K562 (cell line): ENCODE measurements around the gene SLC18B1. TPM values are rescaled to one million over a fixed set of nuclear protein-coding genes. Genes with fewer than 3 reads are reported as not detected.

Experiments used
- ARNT ChIP-seq, 2 experiments: fragments of 450-650 bp; IDR thresholded peaks; 2 replicates each; pipeline ENCODE4 v1.6.1; 2016; ENCODE audit warnings: mild to moderate bottlenecking in 1 of 2
- ATF1 ChIP-seq, 2 experiments: fragments of 450-650 bp in 1 of 2; IDR thresholded peaks; 2 replicates each; pipeline ENCODE4 v1.6.1; 2016; ENCODE audit warnings: missing compliant biosample characterization in 1 of 2, missing genetic modification characterization in 1 of 2
- ATF6 ChIP-seq: sonication (generic); formaldehyde crosslinking; IDR thresholded peaks from 2 replicates; pipeline ENCODE4 v1.4.0; 2020; ENCODE audit warnings: mild to moderate bottlenecking, missing genetic modification reagents
- FOXJ3 ChIP-seq: sonication (generic); formaldehyde crosslinking; IDR thresholded peaks from 2 replicates; pipeline ENCODE4 v1.4.0; 2020; ENCODE audit warnings: mild to moderate bottlenecking, missing genetic modification reagents
- JUNB ChIP-seq: fragments of 450-650 bp; formaldehyde crosslinking; conservative IDR thresholded peaks from 2 replicates; pipeline ENCODE4 v1.4.0; 2020; ENCODE audit warnings: mild to moderate bottlenecking
- KDM1A ChIP-seq, 2 experiments: fragments of 450-650 bp; IDR thresholded peaks; 2 replicates each; pipeline ENCODE4 v1.6.1; 2016; ENCODE audit warnings: mild to moderate bottlenecking in 2 of 2
- MCM5 ChIP-seq: fragments of 450-650 bp; IDR thresholded peaks from 2 replicates; pipeline ENCODE4 v1.6.1; 2016; ENCODE audit warnings: low read depth
- REST ChIP-seq, 2 experiments: fragments of 450-650 bp; formaldehyde crosslinking in 1 of 2; IDR thresholded peaks; 2 replicates each; pipeline versions ENCODE4 v1.4.0 to v1.6.1; 2014 to 2020; ENCODE audit warnings: mild to moderate bottlenecking in 2 of 2, borderline replicate concordance in 1 of 2, low read depth in 1 of 2
- SAFB ChIP-seq: fragments of 200-400 bp; formaldehyde crosslinking; IDR thresholded peaks from 2 replicates; pipeline ENCODE4 v1.6.1; 2017; ENCODE audit warnings: low read depth, low read length, borderline replicate concordance
- TAL1 ChIP-seq: fragments of 450-650 bp; IDR thresholded peaks from 2 replicates; pipeline ENCODE4 v1.6.1; 2016; ENCODE audit warnings: mild to moderate bottlenecking
- ZBED1 ChIP-seq: IDR thresholded peaks from 2 replicates; pipeline ENCODE4 v1.6.1; 2014
- ZFP36 ChIP-seq: fragments of 150-350 bp; IDR thresholded peaks from 2 replicates; pipeline ENCODE4 v1.6.1; 2018; ENCODE audit warnings: low read length, low read depth; ENCODE audit not compliant: partially characterized antibody
- ZNF384 ChIP-seq: IDR thresholded peaks from 2 replicates; pipeline ENCODE4 v1.6.1; 2012; ENCODE audit warnings: low read depth, low read length, improper control_type of control experiment
- ZNF518B ChIP-seq: fragments of 250-450 bp; sonication (Bioruptor Pico); IDR thresholded peaks from 2 replicates; pipeline ENCODE4 v1.5.0; 2021; ENCODE audit warnings: mild to moderate bottlenecking, moderate library complexity
- polyA plus RNA-seq, 8 experiments: library from polyadenylated mRNA; depleted of rRNA in 4 of 8; stranded (reverse) in 5 of 8; unstranded in 3 of 8; fragments of >200 nt; fragmentation: Nextera tagmentation in 2 of 8; fragmentation: Illumina TruSeq in 1 of 8; extraction: Ambion mirVana in 2 of 8; extraction: Trizol in 1 of 8; gene quantifications; 2 replicates each; pipeline versions ENCODE4 v1.2.1 to v1.2.3, GENCODE V29; 2011 to 2014; ENCODE audit warnings: inconsistent platforms in 1 of 8, missing spikeins in 1 of 8
- total RNA-seq, 7 experiments: library from RNA; depleted of rRNA in 6 of 7; stranded (reverse); fragments of >200 nt in 6 of 7; fragmentation: Illumina TruSeq in 2 of 7; extraction: Trizol in 2 of 7; gene quantifications; 2 replicates each; pipeline versions ENCODE4 v1.2.1 to v1.2.3, GENCODE V29; 2011 to 2021; ENCODE audit warnings: low replicate concordance in 1 of 7

The SLC18B1 gene
- total and polyA plus RNA-seq, 9 of the 15 experiments (the other 6 are each of a cell fraction or from before 2014, with no cell fraction given): 10.4 to 49.1 (median 32.0) TPM

GRCh38 chr6:132797951-132798868, at the start of gene SLC18B1 (continued):
- no peak for TF ChIP-seq ATF6 (CRISPR knock-in tag)
- TF ChIP-seq ZFP36: no peak
- peak; percentile 95 for TF ChIP-seq ZNF384
- no peak for TF ChIP-seq REST (IDR thresholded peaks at IDR 0.05; ENCODE audit: borderline replicate concordance)
- TF ChIP-seq REST (CRISPR knock-in tag; IDR thresholded peaks at IDR 0.05; ENCODE audit: low read depth): 0 out of 2 replicates have a peak, but pooled peaks have one; percentile 29
- TF ChIP-seq KDM1A (IDR thresholded peaks at IDR 0.05): peak in 1 of 2 experiments; percentile 40; a peak in 1 of 4 replicates
- no peak for TF ChIP-seq ATF1 (CRISPR knock-in tag; IDR thresholded peaks at IDR 0.05)
- TF ChIP-seq ATF1 (tag; IDR thresholded peaks at IDR 0.05): peak; percentile 31; the same call in 1 of the 2 replicates
- no peak for TF ChIP-seq FOXJ3 (CRISPR knock-in tag)
- TF ChIP-seq ZBED1: no peak
- TF ChIP-seq ARNT (IDR thresholded peaks at IDR 0.05): no peak
- no peak for TF ChIP-seq JUNB
- no peak for TF ChIP-seq ZNF518B (CRISPR knock-in tag)
- TF ChIP-seq SAFB: peak; percentile 64; the same call in 1 of the 2 replicates
- no peak for TF ChIP-seq MCM5
- no peak for TF ChIP-seq TAL1
